Effector memory CD8-positive, alpha-beta T cell (primary cell): ENCODE measurements around the gene FOXRED2.
A peak's percentile ranks its signal among the peaks of the same experiment; 100 is the strongest.
"Not testable (repeated sequence)": the region's sequence is repeated elsewhere in the genome, so short reads cannot be mapped to it uniquely, and the experiment has no call there.

Experiments used
- ATAC-seq: fragments of 150-1000 bp; cut with Tn5 transposase; replicated peaks from 2 replicates; pipeline ENCODE4 v1.10.0; 2021; ENCODE audit warnings: mild to moderate bottlenecking, moderate library complexity
- DNase-seq, 3 experiments: peaks; one replicate each; pipeline ENCODE4 v3.0.0; 2021
- H3K27ac Mint-ChIP-seq, 2 donors: one replicate each; pipeline ENCODE4 v1.8.0; 2022; ENCODE audit warnings: mild to moderate bottlenecking in 2 of 2, mixed read lengths in 2 of 2, moderate library complexity in 2 of 2
- H3K27me3 Mint-ChIP-seq, 2 donors: one replicate each; pipeline ENCODE4 v1.8.0; 2022; ENCODE audit warnings: mixed read lengths in 2 of 2
- H3K36me3 Mint-ChIP-seq: one replicate; pipeline ENCODE4 v1.8.0; 2022; ENCODE audit warnings: mild to moderate bottlenecking, moderate library complexity, mixed read lengths; ENCODE audit not compliant: insufficient read depth
- H3K4me1 Mint-ChIP-seq, 2 donors: one replicate each; pipeline ENCODE4 v1.8.0; 2022; ENCODE audit warnings: low read depth in 2 of 2, mixed read lengths in 2 of 2
- H3K4me3 Mint-ChIP-seq, 2 donors: one replicate each; pipeline ENCODE4 v1.8.0; 2022; ENCODE audit warnings: mild to moderate bottlenecking in 2 of 2, mixed read lengths in 2 of 2, moderate library complexity in 2 of 2
- H3K9me3 Mint-ChIP-seq, 2 donors: one replicate each; pipeline ENCODE4 v1.8.0; 2022; ENCODE audit warnings: mixed read lengths in 2 of 2

FOXRED2 gene

GRCh38 chr22:36536717-36537116 is 29.9 kb upstream of the FOXRED2 start:
- Mint-ChIP-seq H3K27me3 (peaks cover 13 to 23% of the 10 kb centered on the region in 2 donors), H3K4me1 (no peaks in the 10 kb centered on the region), H3K36me3 (peaks cover 3% of the 10 kb centered on the region), H3K4me3 (no peak overlapping the region), H3K9me3 (no peaks in the 10 kb centered on the region), H3K27ac (no peak overlapping the region)
- no peak for ATAC-seq
- no peak for DNase-seq

- H3K36me3 Mint-ChIP-seq = peaks cover 14% of the 10 kb centered on the region
- H3K27me3 Mint-ChIP-seq, ATAC-seq, H3K4me1 Mint-ChIP-seq, H3K4me3 Mint-ChIP-seq, DNase-seq, H3K9me3 Mint-ChIP-seq, H3K27ac Mint-ChIP-seq: not testable (repeated sequence)
These were observed 26.5 kb upstream of the FOXRED2 start for GRCh38 chr22:36533320-36533719.

GRCh38 chr22:36532466-36532865 is 25.6 kb upstream of the FOXRED2 start:
- peaks cover 4 to 8% of the 10 kb centered on the region in 2 donors for H3K4me1 Mint-ChIP-seq

GRCh38 chr22:36528795-36529751 is 22.2 kb upstream of the FOXRED2 start, which contains the start of gene EIF3D:
Gene EIF3D, minus strand, starts transcription at chr22:36529166. Its CDS starts 3,045 bp downstream, at chr22:36526121.
- Mint-ChIP-seq H3K4me3 (peak within 1 kb of the TSS; percentile 89 to 91), H3K36me3 (peaks cover 49% of the 10 kb centered on the region), H3K4me1 (peaks cover 11 to 22% of the 10 kb centered on the region in 2 donors), H3K9me3 (no peaks in the 10 kb centered on the region), H3K27me3 (peaks cover 0 to 9% of the 10 kb centered on the region in 2 donors), H3K27ac (peak within 1 kb of the TSS; percentile 95 to 97)
- peak; percentile 97 to 99 (median 98) for DNase-seq
- peak; percentile 90 for ATAC-seq

More at GRCh38 chr22:36532466-36532865, 25.6 kb upstream of the FOXRED2 start:
- Mint-ChIP-seq H3K27ac (peak overlapping the region in 1 of 2 donors; percentile 41), H3K4me3 (no peak overlapping the region), H3K9me3 (no peaks in the 10 kb centered on the region), H3K27me3 (peaks cover 0 to 9% of the 10 kb centered on the region in 2 donors), H3K36me3 (peaks cover 17% of the 10 kb centered on the region)
- DNase-seq (no peak), ATAC-seq (no peak)

- no peak for DNase-seq
- H3K9me3 Mint-ChIP-seq = no peaks in the 10 kb centered on the region
- peaks cover 0 to 5% of the 10 kb centered on the region in 2 donors for H3K27me3 Mint-ChIP-seq
- H3K4me3 Mint-ChIP-seq = peak overlapping the region; percentile 89 to 91
- H3K36me3 Mint-ChIP-seq = peaks cover 56% of the 10 kb centered on the region
- no peak for ATAC-seq
- H3K27ac Mint-ChIP-seq = peak overlapping the region; percentile 95 to 97
- peaks cover 11 to 22% of the 10 kb centered on the region in 2 donors for H3K4me1 Mint-ChIP-seq
These were observed 21.5 kb upstream of the FOXRED2 start for GRCh38 chr22:36528341-36528740.

- H3K36me3 Mint-ChIP-seq = peaks cover 95% of the 10 kb centered on the region
These were observed 15.8 kb upstream of the FOXRED2 start for GRCh38 chr22:36522662-36523061.

GRCh38 chr22:36520423-36520822 is 13.6 kb upstream of the FOXRED2 start:
- H3K4me1 Mint-ChIP-seq = peaks cover 0 to 1% of the 10 kb centered on the region in 2 donors
- no peak overlapping the region for H3K4me3 Mint-ChIP-seq
- ATAC-seq (no peak), DNase-seq (no peak)
- H3K27me3 Mint-ChIP-seq = no peaks in the 10 kb centered on the region
- peaks cover 97% of the 10 kb centered on the region for H3K36me3 Mint-ChIP-seq
- H3K27ac Mint-ChIP-seq = no peak overlapping the region
- no peaks in the 10 kb centered on the region for H3K9me3 Mint-ChIP-seq

More at GRCh38 chr22:36522662-36523061, 15.8 kb upstream of the FOXRED2 start:
- ATAC-seq = no peak
- H3K9me3 Mint-ChIP-seq = no peaks in the 10 kb centered on the region
- no peak overlapping the region for H3K27ac Mint-ChIP-seq
- H3K4me1 Mint-ChIP-seq = peaks cover 10 to 16% of the 10 kb centered on the region in 2 donors
- H3K27me3 Mint-ChIP-seq = no peaks in the 10 kb centered on the region
- H3K4me3 Mint-ChIP-seq = no peak overlapping the region
- DNase-seq = no peak

- peaks cover 99% of the 10 kb centered on the region for H3K36me3 Mint-ChIP-seq
- H3K27ac Mint-ChIP-seq, DNase-seq, H3K9me3 Mint-ChIP-seq, ATAC-seq, H3K4me1 Mint-ChIP-seq, H3K27me3 Mint-ChIP-seq: not testable (repeated sequence)
- peak overlapping the region in 1 of 2 donors; percentile 12 for H3K4me3 Mint-ChIP-seq
These were observed 13.1 kb upstream of the FOXRED2 start for GRCh38 chr22:36519906-36520305.

- Mint-ChIP-seq H3K27ac (no peak overlapping the region), H3K4me3 (no peak overlapping the region), H3K27me3 (no peaks in the 10 kb centered on the region), H3K4me1 (peaks cover 0 to 11% of the 10 kb centered on the region in 2 donors), H3K36me3 (peaks cover 96% of the 10 kb centered on the region), H3K9me3 (no peaks in the 10 kb centered on the region)
- DNase-seq = no peak
- no peak for ATAC-seq
These were observed 7.9 kb upstream of the FOXRED2 start for GRCh38 chr22:36514766-36515165.

GRCh38 chr22:36512991-36513390 is 6.2 kb upstream of the FOXRED2 start:
- no peaks in the 10 kb centered on the region for H3K27me3 Mint-ChIP-seq
- no peaks in the 10 kb centered on the region for H3K9me3 Mint-ChIP-seq
- peaks cover 85% of the 10 kb centered on the region for H3K36me3 Mint-ChIP-seq
- no peak overlapping the region for H3K27ac Mint-ChIP-seq
- H3K4me3 Mint-ChIP-seq = no peak overlapping the region
- DNase-seq (no peak), ATAC-seq (no peak)
- H3K4me1 Mint-ChIP-seq = peaks cover 0 to 11% of the 10 kb centered on the region in 2 donors

- peaks cover 0 to 14% of the 10 kb centered on the region in 2 donors for H3K4me1 Mint-ChIP-seq
- H3K9me3 Mint-ChIP-seq = no peaks in the 10 kb centered on the region
- H3K27me3 Mint-ChIP-seq = no peaks in the 10 kb centered on the region
- DNase-seq (no peak), ATAC-seq (no peak)
- H3K4me3 Mint-ChIP-seq = no peak overlapping the region
- peaks cover 79% of the 10 kb centered on the region for H3K36me3 Mint-ChIP-seq
- H3K27ac Mint-ChIP-seq = no peak overlapping the region
These were observed 5.5 kb upstream of the FOXRED2 start for GRCh38 chr22:36512333-36512732.

- Mint-ChIP-seq H3K4me1 (peaks cover 0 to 15% of the 10 kb centered on the region in 2 donors), H3K27me3 (no peaks in the 10 kb centered on the region), H3K9me3 (no peaks in the 10 kb centered on the region), H3K27ac (peak overlapping the region in 1 of 2 donors; percentile 86), H3K36me3 (peaks cover 68% of the 10 kb centered on the region), H3K4me3 (no peak overlapping the region)
- no peak for ATAC-seq
- peak in 2 of 3 experiments; percentile 10 to 30 for DNase-seq
These were observed 4.4 kb upstream of the FOXRED2 start for GRCh38 chr22:36510966-36511881.

GRCh38 chr22:36510384-36510783 is 3.5 kb upstream of the FOXRED2 start:
- Mint-ChIP-seq H3K27me3 (no peaks in the 10 kb centered on the region), H3K4me3 (no peak overlapping the region), H3K27ac (peak overlapping the region in 1 of 2 donors; percentile 62), H3K4me1 (peaks cover 0 to 15% of the 10 kb centered on the region in 2 donors), H3K36me3 (peaks cover 59% of the 10 kb centered on the region), H3K9me3 (no peaks in the 10 kb centered on the region)
- DNase-seq (no peak), ATAC-seq (no peak)
